Sciatic nerve (tissue), 2 donors: Measurements from ENCODE around the gene RASA4B. TPM values are rescaled to one million over a fixed set of nuclear protein-coding genes. Genes with fewer than 3 reads are reported as not detected.
A peak's percentile ranks its signal among the peaks of the same experiment; 100 is the strongest.
"Not testable (repeated sequence)": the region's sequence is repeated elsewhere in the genome, so short reads cannot be mapped to it uniquely, and the experiment has no call there.

Experiments used
- ATAC-seq: fragments of 200-7000 bp; cut with Tn5 transposase; one replicate; pipeline ENCODE4 v1.9.1; 2020; ENCODE audit warnings: mild to moderate bottlenecking, moderate library complexity
- DNase-seq: peaks from one replicate; pipeline ENCODE4 v3.0.0-alpha.2; 2020; ENCODE audit warnings: low spot score
- intact Hi-C: fragments of 100-400 bp; cut with DNase I; formaldehyde crosslinking; loops from one replicate; pipeline ENCODE4 v1.14.2; 2022
- total RNA-seq: library from RNA; stranded (reverse); fragmentation: NEBNext Ultra II Directional; extraction: Animal tissue kit (Norgen Biotek cat#: 25700); gene quantifications from one replicate; pipeline ENCODE4 v1.2.1, GENCODE V29; 2021
- donor health status: DM: no; HTN: no; CAD: no.
- donor health status: DM: no; HTN: no; CAD: no.

RASA4B gene
- 59.3 TPM for total RNA-seq

GRCh38 chr7:102517550-102518147 lies at the start of gene RASA4B:
Gene RASA4B (minus strand): TSS chr7:102517777. CDS start chr7:102517710, 67 bp downstream.
- DNase-seq (peak; percentile 60), ATAC-seq (peak; percentile 93)
- intact Hi-C loops = not testable (repeated sequence)

- DNase-seq, intact Hi-C loops: not testable (repeated sequence)
- ATAC-seq = peak; percentile 56
Observed at GRCh38 chr7:102550808-102551422, 33.3 kb upstream of the RASA4B start, which contains the start of gene SPDYE2. Gene SPDYE2 (plus strand): TSS chr7:102551226. CDS start chr7:102553256, 2,030 bp downstream.

- peak; percentile 23 for DNase-seq
- ATAC-seq, intact Hi-C loops: not testable (repeated sequence)
Observed at GRCh38 chr7:102546353-102546752, 28.8 kb upstream of the RASA4B start.

GRCh38 chr7:102545288-102545687 lies 27.7 kb upstream of the RASA4B start:
- intact Hi-C loops, ATAC-seq: not testable (repeated sequence)
- DNase-seq = peak; percentile 15

- DNase-seq, intact Hi-C loops: not testable (repeated sequence)
- peak; percentile 3 for ATAC-seq
Observed at GRCh38 chr7:102544372-102544771, 26.8 kb upstream of the RASA4B start.

- intact Hi-C loops = not testable (repeated sequence)
Observed at GRCh38 chr7:102543596-102543995, 26.0 kb upstream of the RASA4B start, which contains the start of gene UPK3BL2. Gene UPK3BL2 (minus strand): TSS chr7:102543696. CDS start chr7:102543636, 60 bp downstream.

GRCh38 chr7:102542771-102543170 lies 25.2 kb upstream of the RASA4B start:
- ATAC-seq, intact Hi-C loops, DNase-seq: not testable (repeated sequence)

More at GRCh38 chr7:102543596-102543995, 26.0 kb upstream of the RASA4B start, which contains the start of gene UPK3BL2:
- ATAC-seq, DNase-seq: not testable (repeated sequence)

GRCh38 chr7:102542083-102542482 lies 24.5 kb upstream of the RASA4B start:
- ATAC-seq, intact Hi-C loops: not testable (repeated sequence)
- DNase-seq = peak; percentile 26

- ATAC-seq, intact Hi-C loops: not testable (repeated sequence)
- peak; percentile 28 for DNase-seq
Observed at GRCh38 chr7:102540604-102541003, 23.0 kb upstream of the RASA4B start.

- ATAC-seq, DNase-seq, intact Hi-C loops: not testable (repeated sequence)
Observed at GRCh38 chr7:102535062-102535615, 17.6 kb upstream of the RASA4B start.

- intact Hi-C loops, DNase-seq, ATAC-seq: not testable (repeated sequence)
Observed at GRCh38 chr7:102532127-102532526, 14.6 kb upstream of the RASA4B start.

- peak; percentile 42 for DNase-seq
- intact Hi-C loops, ATAC-seq: not testable (repeated sequence)
Observed at GRCh38 chr7:102531583-102531982, 14.0 kb upstream of the RASA4B start.

- ATAC-seq (peak; percentile 11), DNase-seq (peak; percentile 39)
- intact Hi-C loops = not testable (repeated sequence)
Observed at GRCh38 chr7:102527822-102528793, 10.5 kb upstream of the RASA4B start.

- intact Hi-C loops = not testable (repeated sequence)
- ATAC-seq (peak; percentile 75), DNase-seq (peak; percentile 26)
Observed at GRCh38 chr7:102527182-102527581, 9.6 kb upstream of the RASA4B start.

GRCh38 chr7:102524803-102525202 lies 7.2 kb upstream of the RASA4B start:
- DNase-seq = peak; percentile 39
- ATAC-seq, intact Hi-C loops: not testable (repeated sequence)

GRCh38 chr7:102520797-102521196 lies 3.2 kb upstream of the RASA4B start:
- intact Hi-C loops, DNase-seq, ATAC-seq: not testable (repeated sequence)

- intact Hi-C loops, DNase-seq, ATAC-seq: not testable (repeated sequence)
Observed at GRCh38 chr7:102516951-102517350, 626 bp downstream of the RASA4B start.

- intact Hi-C loops, ATAC-seq, DNase-seq: not testable (repeated sequence)
Observed at GRCh38 chr7:102515889-102516288, 1.7 kb downstream of the RASA4B start.
